ENCODE results near the gene GABARAP. TPM values are rescaled to one million over a fixed set of nuclear protein-coding genes. Genes with fewer than 3 reads are reported as not detected.
A peak's percentile ranks its signal among the peaks of the same experiment; 100 is the strongest.

GABARAP gene
- 449 to 459 TPM (median 455 TPM) in 3 replicates for total RNA-seq
- long read RNA-seq, transcript GABARAP-201 (4 exons, 1,634 nt), result major isoform, 258 of 266 reads
- long read RNA-seq, partial matches to known transcripts, result 0 of 266 reads
- long read RNA-seq, other reads (novel, unspliced or antisense), result 4 of 266 reads

DNA sequence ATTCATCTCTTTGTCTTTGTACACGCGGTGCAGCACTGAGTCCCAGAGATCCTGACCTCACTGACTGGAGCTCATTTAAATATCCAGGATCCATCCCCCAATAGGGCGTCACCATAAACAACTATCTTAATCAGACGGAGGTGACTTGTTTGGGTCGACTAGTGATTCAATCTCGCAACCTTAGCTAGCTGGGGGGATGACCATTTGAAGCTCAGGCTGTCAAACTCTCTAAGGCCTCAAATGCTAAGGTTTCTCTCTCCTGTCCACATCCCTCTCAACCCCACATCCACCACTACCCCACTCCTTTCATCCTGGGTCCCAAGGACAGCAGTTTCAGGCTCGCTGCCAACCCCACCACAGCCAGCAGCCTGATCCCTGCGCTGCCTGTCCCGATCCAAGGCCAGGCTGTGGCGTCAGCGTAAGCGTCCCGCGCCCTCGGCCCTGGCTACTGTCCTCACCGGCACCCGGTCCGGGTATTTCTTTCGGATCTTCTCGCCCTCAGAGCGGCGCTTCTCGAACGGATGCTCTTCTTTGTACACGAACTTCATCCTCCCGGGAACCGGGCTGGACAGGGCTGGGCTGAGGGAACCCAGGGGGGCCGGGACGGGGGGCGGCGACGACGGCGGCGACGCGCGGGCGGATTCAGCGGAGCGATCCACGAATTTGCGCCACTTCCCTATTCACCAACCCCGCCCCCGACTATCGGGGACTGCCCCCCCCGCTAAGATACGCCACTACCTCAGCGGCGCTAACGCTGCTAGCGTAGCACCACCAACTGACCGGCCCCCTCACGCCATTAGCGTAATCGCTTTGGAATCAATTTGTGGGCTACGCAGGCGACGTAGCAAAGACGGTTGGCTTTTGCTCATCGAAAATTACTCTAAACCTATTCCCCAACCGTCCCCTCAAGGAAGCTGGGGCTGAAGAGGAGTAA, at the start of gene GABARAP:
Gene GABARAP, minus strand, starts transcription at position 667 of the 934 bp plus-strand sequence. Its CDS starts 119 bp downstream, at position 548.
- H3K4me3 Mint-ChIP-seq (ENCODE audit: unreplicated experiment), result peak within 1 kb of the TSS; percentile 87
- H3K4me1 Mint-ChIP-seq (ENCODE audit: low read depth), result peaks cover 38% of the 10 kb centered on the region
- H3K9me3 Mint-ChIP-seq (ENCODE audit: low read depth), result no peaks in the 10 kb centered on the region
- H3K36me3 Mint-ChIP-seq (ENCODE audit: low read depth), result peaks cover 26% of the 10 kb centered on the region
- peak within 1 kb of the TSS; percentile 100 for H3K27ac Mint-ChIP-seq (ENCODE audit: unreplicated experiment)
- H3K27me3 Mint-ChIP-seq (ENCODE audit: low read depth), result no peaks in the 10 kb centered on the region
- TF ChIP-seq, protein P1, sequence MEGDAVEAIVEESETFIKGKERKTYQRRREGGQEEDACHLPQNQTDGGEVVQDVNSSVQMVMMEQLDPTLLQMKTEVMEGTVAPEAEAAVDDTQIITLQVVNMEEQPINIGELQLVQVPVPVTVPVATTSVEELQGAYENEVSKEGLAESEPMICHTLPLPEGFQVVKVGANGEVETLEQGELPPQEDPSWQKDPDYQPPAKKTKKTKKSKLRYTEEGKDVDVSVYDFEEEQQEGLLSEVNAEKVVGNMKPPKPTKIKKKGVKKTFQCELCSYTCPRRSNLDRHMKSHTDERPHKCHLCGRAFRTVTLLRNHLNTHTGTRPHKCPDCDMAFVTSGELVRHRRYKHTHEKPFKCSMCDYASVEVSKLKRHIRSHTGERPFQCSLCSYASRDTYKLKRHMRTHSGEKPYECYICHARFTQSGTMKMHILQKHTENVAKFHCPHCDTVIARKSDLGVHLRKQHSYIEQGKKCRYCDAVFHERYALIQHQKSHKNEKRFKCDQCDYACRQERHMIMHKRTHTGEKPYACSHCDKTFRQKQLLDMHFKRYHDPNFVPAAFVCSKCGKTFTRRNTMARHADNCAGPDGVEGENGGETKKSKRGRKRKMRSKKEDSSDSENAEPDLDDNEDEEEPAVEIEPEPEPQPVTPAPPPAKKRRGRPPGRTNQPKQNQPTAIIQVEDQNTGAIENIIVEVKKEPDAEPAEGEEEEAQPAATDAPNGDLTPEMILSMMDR (IDR thresholded peaks at IDR 0.05), result no peak
- DNase-seq (ENCODE audit: low spot score), result no peak

DNA sequence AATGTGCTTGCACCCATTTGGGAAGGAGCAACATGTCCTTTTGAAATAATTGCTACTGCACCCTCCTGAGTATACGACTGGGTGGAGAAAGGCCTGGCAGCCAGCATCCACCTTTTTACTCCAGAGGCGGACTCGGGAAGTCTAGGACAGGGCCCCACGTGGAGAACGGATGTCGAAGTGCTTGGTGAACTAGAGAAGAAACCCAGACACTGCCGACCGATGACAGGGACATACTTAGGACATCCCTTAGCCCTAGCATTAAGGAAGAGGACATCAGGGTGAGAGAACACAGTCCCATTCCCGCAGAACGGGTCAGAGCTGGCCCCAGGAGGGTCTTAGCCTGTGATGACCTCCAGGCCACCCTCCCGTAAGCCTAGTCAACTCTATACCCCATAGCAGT, 48.4 kb upstream of the GABARAP start:
- Mint-ChIP-seq H3K9me3 (ENCODE audit: low read depth) (no peaks in the 10 kb centered on the region), H3K36me3 (ENCODE audit: low read depth) (no peaks in the 10 kb centered on the region), H3K4me3 (ENCODE audit: unreplicated experiment) (no peak overlapping the region), H3K27me3 (ENCODE audit: low read depth) (peaks cover 48% of the 10 kb centered on the region), H3K27ac (ENCODE audit: unreplicated experiment) (no peak overlapping the region), H3K4me1 (ENCODE audit: low read depth) (peaks cover 11% of the 10 kb centered on the region)
- DNase-seq (ENCODE audit: low spot score), result no peak
- TF ChIP-seq, protein P1 (IDR thresholded peaks at IDR 0.05), result no peak

DNA sequence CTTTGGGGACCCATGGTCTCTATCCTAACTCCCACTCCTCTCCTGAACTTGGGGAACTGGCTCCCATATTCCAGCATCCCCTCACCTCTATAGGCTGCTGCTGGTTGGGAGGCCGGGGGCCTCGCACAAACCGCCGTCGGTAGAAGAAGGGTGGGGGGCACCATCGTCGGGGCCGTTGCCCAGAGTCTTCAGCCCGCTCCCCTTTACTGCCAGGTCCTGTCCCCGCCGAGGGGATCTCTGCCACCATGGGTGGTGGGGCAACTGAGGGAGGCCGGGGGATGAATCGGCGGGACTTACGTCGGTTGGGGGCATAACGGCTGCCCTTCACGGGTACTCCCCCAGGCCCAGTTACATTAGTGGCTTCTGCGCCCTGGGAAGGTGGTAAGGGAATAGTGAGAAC, 47.9 kb upstream of the GABARAP start:
- Mint-ChIP-seq H3K4me3 (ENCODE audit: unreplicated experiment) (no peak overlapping the region), H3K9me3 (ENCODE audit: low read depth) (no peaks in the 10 kb centered on the region), H3K27me3 (ENCODE audit: low read depth) (peaks cover 49% of the 10 kb centered on the region), H3K27ac (ENCODE audit: unreplicated experiment) (no peak overlapping the region), H3K36me3 (ENCODE audit: low read depth) (no peaks in the 10 kb centered on the region), H3K4me1 (ENCODE audit: low read depth) (peaks cover 9% of the 10 kb centered on the region)
- DNase-seq (ENCODE audit: low spot score), result no peak
- TF ChIP-seq, protein P1 (IDR thresholded peaks at IDR 0.05), result no peak

DNA sequence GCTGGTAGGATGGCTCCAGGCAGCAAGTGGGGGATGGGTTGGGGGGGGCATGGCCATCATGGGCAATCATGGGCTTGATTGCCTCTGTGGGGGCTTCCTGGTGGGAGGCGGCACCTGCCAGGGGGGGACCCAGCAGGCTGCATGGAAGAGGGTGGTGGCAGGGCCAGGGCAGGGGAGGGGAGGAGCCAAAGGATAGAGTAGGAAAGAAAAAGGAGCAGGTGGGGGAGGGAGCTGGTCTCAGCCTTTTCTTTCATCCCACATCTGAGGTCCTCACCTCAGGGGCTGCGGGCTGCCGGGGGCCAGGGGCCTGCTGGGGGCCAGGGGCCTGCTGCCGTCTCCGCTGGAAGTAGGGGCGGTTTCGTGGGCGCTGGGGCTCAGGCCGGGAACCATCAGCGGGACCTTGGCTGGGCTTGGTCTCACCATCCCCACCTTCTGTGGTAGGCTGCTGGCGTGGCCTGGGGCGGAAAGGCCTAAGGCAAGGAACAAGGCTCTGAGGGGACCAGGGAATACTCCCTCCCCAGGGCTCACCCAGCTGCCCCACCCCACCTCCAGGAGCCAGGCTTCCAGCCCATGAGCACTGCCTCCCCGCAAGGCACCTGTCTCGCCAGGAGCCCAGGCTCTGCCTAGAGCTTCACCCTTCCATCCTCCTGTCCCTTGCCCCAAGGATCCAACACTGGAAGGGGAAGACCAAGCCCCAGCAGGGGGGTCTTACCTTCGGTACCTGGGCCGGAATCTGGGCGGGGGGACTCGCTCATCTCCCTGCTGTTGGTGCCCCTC, 47.2 kb upstream of the GABARAP start:
- no peak for DNase-seq (ENCODE audit: low spot score)
- Mint-ChIP-seq H3K27ac (ENCODE audit: unreplicated experiment) (no peak overlapping the region), H3K36me3 (ENCODE audit: low read depth) (no peaks in the 10 kb centered on the region), H3K27me3 (ENCODE audit: low read depth) (peaks cover 49% of the 10 kb centered on the region), H3K4me1 (ENCODE audit: low read depth) (peaks cover 5% of the 10 kb centered on the region), H3K4me3 (ENCODE audit: unreplicated experiment) (no peak overlapping the region), H3K9me3 (ENCODE audit: low read depth) (no peaks in the 10 kb centered on the region)
- TF ChIP-seq, protein P1 (IDR thresholded peaks at IDR 0.05), result no peak

DNA sequence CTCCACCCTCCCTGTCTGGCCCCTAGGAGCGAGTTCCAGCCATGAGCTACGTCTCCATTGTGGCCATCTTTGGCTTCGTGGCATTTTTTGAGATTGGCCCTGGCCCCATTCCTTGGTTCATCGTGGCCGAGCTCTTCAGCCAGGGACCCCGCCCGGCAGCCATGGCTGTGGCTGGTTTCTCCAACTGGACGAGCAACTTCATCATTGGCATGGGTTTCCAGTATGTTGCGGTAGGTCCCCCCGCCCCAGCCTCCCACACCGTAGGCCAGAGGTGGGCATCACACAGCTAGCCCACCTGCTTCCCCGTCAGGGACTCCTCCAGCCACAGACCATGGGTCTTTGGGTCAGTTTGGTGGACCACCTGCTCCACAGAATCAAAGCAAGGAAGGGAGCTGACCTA, 43.4 kb upstream of the GABARAP start:
- TF ChIP-seq, protein P1 (IDR thresholded peaks at IDR 0.05), result no peak
- Mint-ChIP-seq H3K4me3 (ENCODE audit: unreplicated experiment) (no peak overlapping the region), H3K9me3 (ENCODE audit: low read depth) (no peaks in the 10 kb centered on the region), H3K36me3 (ENCODE audit: low read depth) (no peaks in the 10 kb centered on the region), H3K4me1 (ENCODE audit: low read depth) (peaks cover 16% of the 10 kb centered on the region), H3K27ac (ENCODE audit: unreplicated experiment) (no peak overlapping the region), H3K27me3 (ENCODE audit: low read depth) (peaks cover 32% of the 10 kb centered on the region)
- DNase-seq (ENCODE audit: low spot score), result no peak
